Measurements from ENCODE around the gene PRICKLE2. TPM values are rescaled to one million over a fixed set of nuclear protein-coding genes. Genes with fewer than 3 reads are reported as not detected.

The PRICKLE2 gene
- total RNA-seq, 1 donor from 2014 or later, result 10.8 TPM

- TF ChIP-seq CTCF (IDR thresholded peaks at IDR 0.05; ENCODE audit: insufficient read depth, low read length, poor library complexity, severe bottlenecking), result no peak
- Histone ChIP-seq H3K27me3 (ENCODE audit: control insufficient read depth, insufficient read depth, low read length) (no peaks in the 10 kb centered on the region), H3K36me3 (ENCODE audit: control insufficient read depth, insufficient read depth, low read length) (no peaks in the 10 kb centered on the region), H3K4me3 (ENCODE audit: low read depth, low read length) (no peak overlapping the region)
- no peak for DNase-seq (ENCODE audit: low read depth)
Observed at GRCh38 chr3:64134882-64135281, 90.4 kb downstream of the PRICKLE2 start.

- Histone ChIP-seq H3K27me3 (ENCODE audit: control insufficient read depth, insufficient read depth, low read length) (no peaks in the 10 kb centered on the region), H3K36me3 (ENCODE audit: control insufficient read depth, insufficient read depth, low read length) (no peaks in the 10 kb centered on the region), H3K4me3 (ENCODE audit: low read depth, low read length) (no peak overlapping the region)
- no peak for TF ChIP-seq CTCF (IDR thresholded peaks at IDR 0.05; ENCODE audit: insufficient read depth, low read length, poor library complexity, severe bottlenecking)
- DNase-seq (ENCODE audit: low read depth), result no peak
Observed at GRCh38 chr3:64133987-64134386, 91.3 kb downstream of the PRICKLE2 start.

- Histone ChIP-seq H3K36me3 (ENCODE audit: control insufficient read depth, insufficient read depth, low read length) (peaks cover 1% of the 10 kb centered on the region), H3K4me3 (ENCODE audit: low read depth, low read length) (no peak overlapping the region), H3K27me3 (ENCODE audit: control insufficient read depth, insufficient read depth, low read length) (no peaks in the 10 kb centered on the region)
- no peak for TF ChIP-seq CTCF (IDR thresholded peaks at IDR 0.05; ENCODE audit: insufficient read depth, low read length, poor library complexity, severe bottlenecking)
- DNase-seq (ENCODE audit: low read depth), result no peak
Observed at GRCh38 chr3:64133272-64133671, 92.0 kb downstream of the PRICKLE2 start.

- peaks cover 1% of the 10 kb centered on the region for H3K36me3 ChIP-seq (ENCODE audit: control insufficient read depth, insufficient read depth, low read length)
- no peak for TF ChIP-seq CTCF (IDR thresholded peaks at IDR 0.05; ENCODE audit: insufficient read depth, low read length, poor library complexity, severe bottlenecking)
- H3K27me3 ChIP-seq (ENCODE audit: control insufficient read depth, insufficient read depth, low read length), result no peaks in the 10 kb centered on the region
- DNase-seq (ENCODE audit: low read depth), result no peak
- H3K4me3 ChIP-seq (ENCODE audit: low read depth, low read length), result no peak overlapping the region
Observed at GRCh38 chr3:64131725-64132469, 93.4 kb downstream of the PRICKLE2 start.

GRCh38 chr3:64130436-64130835 is 94.8 kb downstream of the PRICKLE2 start:
- no peak for DNase-seq (ENCODE audit: low read depth)
- TF ChIP-seq CTCF (IDR thresholded peaks at IDR 0.05; ENCODE audit: insufficient read depth, low read length, poor library complexity, severe bottlenecking), result no peak
- H3K4me3 ChIP-seq (ENCODE audit: low read depth, low read length), result no peak overlapping the region

GRCh38 chr3:64129581-64129980 is 95.7 kb downstream of the PRICKLE2 start:
- Histone ChIP-seq H3K36me3 (ENCODE audit: control insufficient read depth, insufficient read depth, low read length) (peaks cover 1% of the 10 kb centered on the region), H3K4me3 (ENCODE audit: low read depth, low read length) (no peak overlapping the region), H3K27me3 (ENCODE audit: control insufficient read depth, insufficient read depth, low read length) (no peaks in the 10 kb centered on the region)
- DNase-seq (ENCODE audit: low read depth), result no peak
- TF ChIP-seq CTCF (IDR thresholded peaks at IDR 0.05; ENCODE audit: insufficient read depth, low read length, poor library complexity, severe bottlenecking), result no peak

More at GRCh38 chr3:64130436-64130835, 94.8 kb downstream of the PRICKLE2 start:
- Histone ChIP-seq H3K36me3 (ENCODE audit: control insufficient read depth, insufficient read depth, low read length) (peaks cover 1% of the 10 kb centered on the region), H3K27me3 (ENCODE audit: control insufficient read depth, insufficient read depth, low read length) (no peaks in the 10 kb centered on the region)

All from kidney epithelial cell (primary cell).